Epithelial cell of esophagus (primary cell): ENCODE data around the gene CLSTN2.
A peak's percentile ranks its signal among the peaks of the same experiment; 100 is the strongest.

Source experiments
- DNase-seq: peaks from one replicate; pipeline ENCODE4 v3.0.0; 2010; ENCODE audit warnings: low read depth
- H3K4me3 ChIP-seq: 2 replicates; pipeline ENCODE4 v1.5.1; 2011; ENCODE audit warnings: mild to moderate bottlenecking, low read length, control low read depth
- TF ChIP-seq, protein P1 (sequence below): IDR thresholded peaks from 2 replicates; pipeline ENCODE4 v1.5.1; 2011; ENCODE audit warnings: low read depth, mild to moderate bottlenecking, low read length, control low read depth, inconsistent platforms; ENCODE audit not compliant: insufficient read depth; ENCODE audit errors: missing control alignments

Gene CLSTN2

DNA sequence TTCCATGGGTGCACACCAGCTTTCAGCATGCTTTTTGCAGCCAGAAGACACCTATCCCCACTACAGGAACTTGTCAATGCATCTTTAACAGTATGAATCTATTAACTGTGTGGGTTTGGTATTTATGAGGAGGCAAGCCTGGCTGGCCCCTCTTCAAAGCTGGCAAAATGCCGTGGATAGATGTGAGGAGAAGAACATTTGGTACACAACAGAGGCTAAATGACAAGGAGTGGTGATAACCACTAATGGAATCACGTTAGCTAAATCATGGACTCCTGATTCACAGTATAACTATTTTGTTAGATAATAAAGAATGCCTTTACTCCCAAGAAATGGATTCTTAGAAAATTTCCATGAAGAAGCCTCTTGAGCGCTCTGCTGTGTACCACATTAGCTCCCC is 187.2 kb downstream of the CLSTN2 start:
- TF ChIP-seq, protein P1, sequence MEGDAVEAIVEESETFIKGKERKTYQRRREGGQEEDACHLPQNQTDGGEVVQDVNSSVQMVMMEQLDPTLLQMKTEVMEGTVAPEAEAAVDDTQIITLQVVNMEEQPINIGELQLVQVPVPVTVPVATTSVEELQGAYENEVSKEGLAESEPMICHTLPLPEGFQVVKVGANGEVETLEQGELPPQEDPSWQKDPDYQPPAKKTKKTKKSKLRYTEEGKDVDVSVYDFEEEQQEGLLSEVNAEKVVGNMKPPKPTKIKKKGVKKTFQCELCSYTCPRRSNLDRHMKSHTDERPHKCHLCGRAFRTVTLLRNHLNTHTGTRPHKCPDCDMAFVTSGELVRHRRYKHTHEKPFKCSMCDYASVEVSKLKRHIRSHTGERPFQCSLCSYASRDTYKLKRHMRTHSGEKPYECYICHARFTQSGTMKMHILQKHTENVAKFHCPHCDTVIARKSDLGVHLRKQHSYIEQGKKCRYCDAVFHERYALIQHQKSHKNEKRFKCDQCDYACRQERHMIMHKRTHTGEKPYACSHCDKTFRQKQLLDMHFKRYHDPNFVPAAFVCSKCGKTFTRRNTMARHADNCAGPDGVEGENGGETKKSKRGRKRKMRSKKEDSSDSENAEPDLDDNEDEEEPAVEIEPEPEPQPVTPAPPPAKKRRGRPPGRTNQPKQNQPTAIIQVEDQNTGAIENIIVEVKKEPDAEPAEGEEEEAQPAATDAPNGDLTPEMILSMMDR = no peak
- DNase-seq = no peak
- no peak overlapping the region for H3K4me3 ChIP-seq

DNA sequence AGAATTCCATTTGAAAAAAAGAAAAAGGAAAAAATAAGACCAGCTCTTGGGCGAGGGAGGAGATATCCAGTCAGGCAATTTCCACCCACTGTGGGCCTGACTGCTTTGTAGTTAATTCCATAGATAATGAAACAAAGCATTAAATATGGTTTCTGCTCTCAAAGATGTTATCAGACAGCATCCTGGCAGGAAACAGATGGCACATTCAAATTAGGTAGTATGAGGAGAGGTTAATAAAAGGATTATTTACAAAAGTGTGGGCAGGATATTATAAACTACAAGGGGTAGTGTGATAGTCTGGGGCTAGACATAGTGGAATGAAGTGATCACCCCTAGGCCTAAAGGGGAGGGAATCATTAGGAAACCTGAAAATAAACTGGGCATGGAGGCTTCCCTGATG is 193.2 kb downstream of the CLSTN2 start:
- DNase-seq = no peak
- no peak overlapping the region for H3K4me3 ChIP-seq
- TF ChIP-seq, protein P1 = no peak

DNA sequence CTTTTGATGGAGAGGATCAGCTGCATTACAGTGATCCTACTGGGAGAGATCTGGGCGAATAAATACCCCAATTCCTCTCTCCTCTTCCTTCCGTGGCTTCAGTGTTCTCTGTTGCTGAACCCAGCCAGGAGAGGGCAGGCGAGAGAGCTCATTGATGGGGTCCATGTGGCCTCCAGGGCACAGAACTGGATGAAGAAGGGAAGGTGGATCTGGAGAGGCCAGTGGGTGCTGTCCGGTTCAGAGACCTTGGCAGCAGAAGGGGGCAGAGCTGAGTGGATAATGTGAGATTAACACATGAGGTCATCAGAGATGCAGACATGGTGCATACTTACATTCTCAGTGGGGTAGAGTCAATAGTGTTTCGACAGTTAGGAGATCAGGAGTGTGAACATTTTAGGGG is 193.6 kb downstream of the CLSTN2 start:
- TF ChIP-seq, protein P1 = peak; percentile 59
- H3K4me3 ChIP-seq = no peak overlapping the region
- peak; percentile 24 for DNase-seq

DNA sequence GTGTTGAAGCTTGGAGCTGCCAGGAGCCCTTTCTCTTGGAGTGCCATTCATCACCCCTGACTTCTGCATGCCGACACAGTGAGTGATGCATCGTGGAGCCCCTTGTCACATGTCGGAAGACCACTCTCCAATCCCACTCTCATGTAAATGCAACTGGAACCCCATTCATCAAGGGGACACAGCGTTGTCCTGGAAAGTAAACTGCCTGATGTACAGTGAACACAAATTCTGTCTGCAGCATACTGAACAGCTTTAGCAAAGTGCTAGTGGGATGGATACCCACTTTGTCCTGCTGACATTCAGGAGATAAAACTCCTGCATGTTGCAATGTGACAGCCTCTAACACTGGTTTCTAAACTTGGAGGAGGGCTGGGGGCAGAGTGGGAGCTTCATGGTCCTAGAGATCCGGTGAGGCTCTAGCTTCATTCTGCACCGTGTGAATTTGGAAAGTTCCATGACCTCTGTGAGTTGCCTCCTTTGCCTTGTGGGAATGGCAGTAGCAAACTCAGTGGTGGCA is 194.8 kb downstream of the CLSTN2 start:
- H3K4me3 ChIP-seq = no peak overlapping the region
- TF ChIP-seq, protein P1 = no peak
- no peak for DNase-seq

DNA sequence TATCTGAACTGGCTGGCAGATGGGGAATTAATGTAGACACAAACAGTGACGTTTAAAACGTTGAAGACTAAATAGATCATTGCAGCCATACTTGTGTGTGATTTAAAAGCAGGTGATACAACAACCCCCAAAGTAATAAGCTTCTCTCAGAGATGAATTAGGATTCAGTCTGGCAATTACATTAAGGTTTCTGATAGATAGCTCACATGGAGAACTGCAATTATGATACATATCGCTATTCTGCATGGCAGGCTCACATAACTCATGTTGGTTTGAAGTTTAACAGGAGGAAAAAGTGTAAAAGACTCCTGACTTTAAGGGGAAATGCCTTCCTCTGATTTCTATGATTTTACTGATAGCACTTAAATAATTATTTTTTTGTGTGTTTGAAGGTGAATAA is 196.9 kb downstream of the CLSTN2 start:
- no peak overlapping the region for H3K4me3 ChIP-seq
- DNase-seq = no peak
- TF ChIP-seq, protein P1 = no peak

DNA sequence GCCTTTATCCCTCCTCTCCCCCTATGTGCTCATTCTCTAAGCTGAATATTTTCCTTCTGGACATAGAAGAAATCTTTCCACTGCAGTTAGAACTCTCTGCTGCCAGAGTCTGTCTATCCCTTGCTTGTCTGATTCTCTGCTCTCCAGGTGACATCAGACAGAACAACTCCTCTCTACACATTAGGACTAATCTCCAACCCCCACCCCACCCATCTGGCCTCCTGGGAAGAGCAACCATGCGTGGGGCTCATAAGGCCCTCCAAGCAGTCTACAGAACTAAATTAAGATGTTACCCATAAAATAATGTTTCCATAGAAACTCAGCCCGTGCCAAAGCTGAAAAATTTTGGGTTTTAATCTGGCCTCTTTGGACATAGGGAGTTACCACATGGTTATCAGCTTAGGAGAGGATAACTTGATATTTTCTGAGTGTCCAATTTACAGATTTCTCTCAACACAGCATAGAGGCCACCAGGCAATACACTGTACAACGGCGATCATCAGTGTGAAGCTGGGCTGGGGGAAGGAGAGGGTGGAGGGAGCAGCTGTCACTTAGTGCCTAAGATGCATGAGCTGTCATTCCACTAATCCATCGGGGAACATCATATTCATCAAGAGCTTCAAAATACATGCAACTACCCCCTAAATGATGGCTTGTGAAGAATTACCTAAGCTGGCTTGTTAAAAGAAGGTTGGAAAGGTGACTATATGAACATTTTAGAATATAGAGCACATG is 199.4 kb downstream of the CLSTN2 start:
- TF ChIP-seq, protein P1 = no peak
- H3K4me3 ChIP-seq = no peak overlapping the region
- no peak for DNase-seq

DNA sequence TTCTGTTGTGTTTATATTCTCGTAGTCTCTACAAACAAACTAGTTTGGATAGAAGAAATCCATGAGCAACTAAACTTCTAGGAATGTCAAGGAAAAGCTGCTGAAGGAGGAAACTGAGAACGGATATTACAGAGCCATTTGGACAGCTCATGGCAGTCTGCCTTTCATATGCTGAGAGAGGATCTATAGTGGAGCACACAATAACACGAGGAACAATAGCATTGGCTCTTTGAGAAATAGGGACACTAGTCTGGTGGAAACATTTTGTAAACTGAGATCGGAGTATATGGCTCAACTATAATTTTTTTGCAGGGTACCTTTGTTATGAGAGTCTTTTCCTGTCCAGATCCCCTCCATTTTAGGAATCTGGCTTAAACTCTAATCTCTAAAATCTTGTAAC is 200.5 kb downstream of the CLSTN2 start:
- no peak for DNase-seq
- TF ChIP-seq, protein P1 = no peak
- H3K4me3 ChIP-seq = no peak overlapping the region
